ENCODE measurements around the gene ADIPOR2.

Gene ADIPOR2

GRCh38 chr12:1738446-1738845 is 47.6 kb downstream of the ADIPOR2 start:
- no peak for DNase-seq

- no peak for DNase-seq
Observed at GRCh38 chr12:1739368-1739767, 48.5 kb downstream of the ADIPOR2 start.

- no peak for DNase-seq
Observed at GRCh38 chr12:1740161-1740948, 49.5 kb downstream of the ADIPOR2 start.

- no peak for DNase-seq
Observed at GRCh38 chr12:1741154-1741949, 50.5 kb downstream of the ADIPOR2 start.

- DNase-seq = no peak
Observed at GRCh38 chr12:1744932-1745331, 54.1 kb downstream of the ADIPOR2 start.

GRCh38 chr12:1747609-1748008 is 56.7 kb downstream of the ADIPOR2 start:
- no peak for DNase-seq

GRCh38 chr12:1749019-1749418 is 58.1 kb downstream of the ADIPOR2 start:
- no peak for DNase-seq

GRCh38 chr12:1750300-1750699 is 59.4 kb downstream of the ADIPOR2 start:
- no peak for DNase-seq

GRCh38 chr12:1758376-1758775 is 67.5 kb downstream of the ADIPOR2 start:
- DNase-seq = no peak

GRCh38 chr12:1758887-1759286 is 68.0 kb downstream of the ADIPOR2 start:
- DNase-seq = no peak

- DNase-seq = no peak
Observed at GRCh38 chr12:1760566-1761382, 69.9 kb downstream of the ADIPOR2 start.

- no peak for DNase-seq
Observed at GRCh38 chr12:1761857-1762256, 71.0 kb downstream of the ADIPOR2 start.

GRCh38 chr12:1763153-1763552 is 72.3 kb downstream of the ADIPOR2 start:
- no peak for DNase-seq

- DNase-seq = no peak
Observed at GRCh38 chr12:1766110-1766509, 75.2 kb downstream of the ADIPOR2 start.

- no peak for DNase-seq
Observed at GRCh38 chr12:1767407-1768090, 76.7 kb downstream of the ADIPOR2 start.

GRCh38 chr12:1768615-1769014 is 77.7 kb downstream of the ADIPOR2 start:
- no peak for DNase-seq

GRCh38 chr12:1769809-1770494 is 79.1 kb downstream of the ADIPOR2 start:
- DNase-seq = no peak

- DNase-seq = no peak
Observed at GRCh38 chr12:1773937-1774655, 83.2 kb downstream of the ADIPOR2 start.

GRCh38 chr12:1776170-1776921 is 85.5 kb downstream of the ADIPOR2 start:
- peak in 1 of 2 experiments; percentile 4 for DNase-seq

GRCh38 chr12:1777798-1778197 is 86.9 kb downstream of the ADIPOR2 start:
- no peak for DNase-seq

GRCh38 chr12:1778911-1779310 is 88.0 kb downstream of the ADIPOR2 start:
- no peak for DNase-seq
